ENCODE data around the gene EGFLAM.

Gene EGFLAM

GRCh38 chr5:38258319-38259061 is at the start of gene EGFLAM:
TSS of gene EGFLAM (plus strand) at chr5:38258559. CDS start at chr5:38258755, 196 bp downstream.
- DNase-seq (ENCODE audit: low spot score) = no peak

GRCh38 chr5:38208782-38209378 is 49.5 kb upstream of the EGFLAM start:
- peak; percentile 25 for DNase-seq (ENCODE audit: low spot score)

DNA sequence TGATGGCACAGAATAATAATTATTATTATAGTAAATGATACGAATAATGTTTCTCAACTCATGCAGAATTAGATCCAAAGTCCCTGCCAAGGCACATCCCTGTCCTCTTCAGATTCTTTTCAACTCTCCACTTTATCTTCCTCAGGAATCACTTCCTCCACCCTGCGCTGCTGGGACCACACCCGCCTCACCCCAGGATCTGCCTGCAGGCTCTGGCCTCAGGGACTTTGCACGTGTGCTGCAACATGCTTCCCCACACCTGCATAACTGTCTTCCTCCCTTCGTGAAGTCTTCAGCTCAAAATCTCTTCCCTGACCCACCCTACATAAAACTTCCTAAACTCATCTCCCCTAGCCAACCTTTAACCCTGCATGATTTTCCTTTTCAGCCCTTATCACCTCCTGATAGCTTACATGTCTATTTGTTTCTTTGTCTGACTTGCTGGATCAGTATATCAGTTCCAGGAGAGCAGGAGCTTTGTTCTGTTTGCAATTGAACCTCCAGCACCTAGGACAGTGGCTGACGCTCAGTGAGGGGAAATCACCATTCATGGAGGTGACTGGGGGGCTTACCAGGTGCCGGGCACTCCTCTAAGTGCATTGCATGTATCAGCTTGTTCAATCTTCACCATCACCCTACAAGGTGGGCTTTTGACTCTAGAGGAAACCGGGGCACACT is 47.5 kb upstream of the EGFLAM start:
- no peak for DNase-seq (ENCODE audit: low spot score)

DNA sequence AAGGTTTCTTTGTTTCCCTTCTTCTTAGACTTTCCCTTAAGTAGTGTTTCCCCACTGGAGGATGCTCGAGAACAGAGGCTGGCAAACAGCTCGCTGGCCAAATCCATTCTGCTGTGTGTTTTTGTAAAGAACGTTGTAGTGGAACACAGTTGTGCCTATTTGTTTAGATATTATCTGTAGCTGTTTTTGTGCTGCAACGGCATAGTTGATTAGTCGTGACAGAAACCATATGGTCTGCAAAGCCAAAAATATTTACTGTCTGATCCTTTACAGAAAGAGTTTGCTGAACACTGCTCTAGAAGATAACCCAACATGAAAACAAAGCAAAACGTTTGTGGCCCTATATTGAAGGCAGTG is 47.0 kb upstream of the EGFLAM start:
- no peak for DNase-seq (ENCODE audit: low spot score)

DNA sequence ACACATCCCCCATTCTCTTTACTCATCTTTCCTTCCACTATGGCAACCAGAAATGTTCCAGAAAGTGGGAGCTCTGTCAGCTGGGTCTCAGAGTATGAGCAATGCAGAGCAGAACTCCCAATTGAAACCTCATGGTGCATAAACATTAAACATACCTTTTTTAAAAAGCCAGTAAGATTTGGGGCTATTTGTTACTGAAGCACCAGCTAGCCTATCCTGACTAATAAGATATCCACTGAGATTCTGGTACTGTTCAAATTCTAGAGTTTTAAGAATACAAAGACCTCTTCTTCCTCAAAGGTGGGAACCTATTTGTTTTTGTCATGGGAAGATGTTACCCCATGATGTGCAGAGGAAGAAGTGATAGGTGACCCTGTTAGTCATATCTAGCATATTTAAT is 46.1 kb upstream of the EGFLAM start:
- DNase-seq (ENCODE audit: low spot score) = no peak

DNA sequence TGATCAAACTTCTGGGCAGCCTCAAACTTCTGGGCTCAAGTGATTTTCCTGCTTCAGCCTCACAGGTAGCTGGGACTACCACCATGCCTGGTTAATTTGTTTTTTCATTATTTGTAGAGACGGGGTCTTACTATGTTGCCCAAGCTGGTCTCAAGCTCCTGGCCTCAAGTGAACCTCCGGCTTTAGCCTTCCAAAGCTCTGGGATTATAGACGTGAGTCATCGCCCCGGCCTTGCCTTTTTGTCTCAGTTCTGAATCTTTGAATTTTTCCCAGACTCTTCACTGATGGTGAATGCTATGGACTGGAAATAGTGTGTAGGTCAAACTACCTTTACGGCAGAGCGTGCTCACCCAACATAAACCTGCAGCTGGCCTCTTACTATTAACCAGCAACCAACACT is 32.3 kb upstream of the EGFLAM start:
- no peak for DNase-seq (ENCODE audit: low spot score)

DNA sequence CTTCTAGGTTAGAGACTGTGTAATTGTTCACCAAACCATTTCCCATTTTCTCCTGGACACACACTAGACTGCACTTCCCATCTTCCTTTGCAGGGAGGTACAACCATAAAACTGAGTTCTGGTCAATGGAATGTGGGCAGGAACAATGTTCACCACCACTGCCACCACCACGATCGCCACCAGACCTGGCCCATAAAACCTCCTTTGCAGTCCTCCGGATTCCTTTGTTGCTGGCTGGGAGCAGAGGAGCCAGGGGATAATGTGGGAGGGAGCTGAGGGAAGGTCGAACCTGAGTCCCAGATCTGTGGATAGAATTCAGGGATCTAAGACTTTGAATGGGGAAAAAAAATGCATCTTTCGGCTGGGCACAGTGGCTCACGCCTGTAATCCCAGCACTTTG is 29.4 kb upstream of the EGFLAM start:
- DNase-seq (ENCODE audit: low spot score) = no peak

GRCh38 chr5:38234737-38235136 is 23.6 kb upstream of the EGFLAM start:
- DNase-seq (ENCODE audit: low spot score) = no peak

DNA sequence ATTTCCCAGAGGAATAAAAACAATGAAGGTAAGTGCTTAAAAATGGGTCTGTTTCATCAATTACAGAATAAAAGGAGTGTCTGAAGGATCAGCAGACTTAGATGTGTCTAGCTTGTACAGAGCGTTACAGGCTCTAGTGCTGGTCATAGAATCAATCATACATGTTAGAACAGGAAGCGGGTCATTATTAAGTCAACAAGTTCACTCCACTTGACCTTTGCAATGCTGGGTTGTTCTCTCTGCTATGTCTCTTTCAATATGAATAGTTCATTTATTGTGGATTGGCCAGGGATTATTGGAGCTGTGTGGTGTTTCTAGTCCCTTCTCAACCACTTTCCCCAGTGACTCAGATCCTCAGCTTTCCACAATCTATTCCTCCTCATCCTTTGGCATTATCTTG is 20.7 kb upstream of the EGFLAM start:
- no peak for DNase-seq (ENCODE audit: low spot score)

DNA sequence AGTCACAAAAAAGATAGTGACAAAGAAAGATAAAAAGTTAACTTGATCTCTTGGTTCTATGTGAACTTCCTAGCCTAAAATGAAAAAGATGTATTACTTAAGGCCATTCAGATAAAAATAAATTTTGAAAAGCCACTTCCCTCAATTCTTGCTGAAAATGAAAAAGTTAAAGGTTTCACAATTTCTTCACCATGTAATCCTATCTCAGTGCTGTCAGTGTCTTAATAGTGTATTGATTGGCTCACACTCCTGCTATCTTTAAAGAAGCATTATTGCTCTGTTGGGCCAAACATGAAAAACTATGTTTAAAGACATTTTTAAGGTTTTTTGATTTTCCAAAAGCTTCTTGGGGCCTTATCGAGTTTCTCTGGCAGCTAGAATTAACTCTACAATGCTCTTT is 18.1 kb upstream of the EGFLAM start:
- no peak for DNase-seq (ENCODE audit: low spot score)

- no peak for DNase-seq (ENCODE audit: low spot score)
These were observed 16.7 kb upstream of the EGFLAM start for GRCh38 chr5:38241655-38242054.

DNA sequence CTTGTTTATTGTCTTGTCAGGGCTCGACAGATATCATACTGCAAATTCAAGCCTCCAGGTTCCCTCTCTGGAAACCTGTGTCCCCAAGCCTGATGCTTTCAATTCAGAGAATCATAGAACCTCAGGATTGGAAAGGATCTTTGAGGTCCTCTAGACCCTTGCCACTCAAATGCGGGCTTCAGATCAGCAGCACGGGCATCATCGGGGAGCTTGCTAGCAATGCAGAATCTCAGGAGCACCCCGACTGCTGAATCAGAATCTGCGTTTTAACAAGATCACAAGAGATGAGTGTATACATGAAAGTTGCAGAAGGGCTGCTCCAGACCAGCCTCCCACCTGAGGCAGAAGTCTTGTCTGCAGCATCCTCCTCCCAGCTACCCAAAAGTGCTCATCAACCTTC is 13.1 kb upstream of the EGFLAM start:
- DNase-seq (ENCODE audit: low spot score) = no peak

DNA sequence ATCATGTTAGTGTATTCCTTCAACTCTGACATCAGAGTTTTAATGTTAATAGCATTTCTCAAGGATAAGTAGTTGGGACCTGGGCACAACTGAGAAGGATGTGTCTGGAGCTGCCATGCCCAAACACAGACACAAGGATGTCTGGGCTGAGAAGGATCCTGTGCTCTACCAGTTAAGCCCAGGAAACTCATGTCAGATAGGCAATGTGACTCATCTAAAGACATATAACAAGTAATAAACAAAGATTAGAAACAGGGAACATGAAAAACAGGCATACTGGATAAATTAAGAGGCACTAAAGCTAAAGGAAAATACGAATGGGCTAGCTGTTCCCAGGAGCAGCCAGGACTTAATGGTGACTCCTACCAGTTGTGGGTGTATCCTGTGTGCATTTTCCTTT is 9.1 kb upstream of the EGFLAM start:
- DNase-seq (ENCODE audit: low spot score) = no peak

DNA sequence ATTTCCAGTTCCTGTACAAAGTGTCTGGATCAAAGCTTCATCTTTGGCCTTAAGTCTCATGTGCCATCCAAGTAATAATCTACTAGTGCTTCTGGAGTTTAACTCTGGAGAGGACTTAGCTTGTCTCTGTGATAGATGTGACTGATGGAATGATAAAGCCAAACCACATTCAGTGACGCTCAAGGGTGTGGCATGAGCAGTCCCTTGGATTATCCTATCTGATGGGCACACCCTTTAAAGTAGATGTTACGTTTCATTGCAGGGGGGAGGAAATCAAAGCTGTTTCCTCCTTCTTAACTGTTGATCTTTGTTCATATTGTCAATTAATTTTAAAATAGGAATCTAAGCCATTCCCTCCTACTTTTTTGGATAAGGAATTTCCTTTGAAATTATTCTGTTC is 8.5 kb upstream of the EGFLAM start:
- DNase-seq (ENCODE audit: low spot score) = no peak

GRCh38 chr5:38250763-38251448 is 7.5 kb upstream of the EGFLAM start:
- DNase-seq (ENCODE audit: low spot score) = no peak

DNA sequence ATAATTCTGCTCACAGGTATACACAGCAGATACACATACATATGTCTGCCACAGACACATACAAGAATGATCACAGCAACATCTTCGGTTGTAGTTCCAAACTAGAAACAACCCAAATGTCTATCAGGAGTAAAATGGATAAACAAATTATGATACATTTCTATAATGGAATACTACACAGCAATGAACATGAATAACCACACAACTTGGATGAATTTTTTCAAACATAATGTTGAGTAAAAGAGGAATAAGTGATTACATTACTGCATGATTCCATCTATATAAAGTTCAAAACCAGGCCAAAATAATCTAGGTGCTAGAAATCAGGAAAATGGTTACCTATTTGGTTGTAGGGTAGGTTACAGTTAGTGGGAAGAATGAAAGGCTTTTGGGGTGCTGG is 4.6 kb upstream of the EGFLAM start:
- DNase-seq (ENCODE audit: low spot score) = no peak

GRCh38 chr5:38257308-38258041 is 884 bp upstream of the EGFLAM start:
- DNase-seq (ENCODE audit: low spot score) = no peak

DNA sequence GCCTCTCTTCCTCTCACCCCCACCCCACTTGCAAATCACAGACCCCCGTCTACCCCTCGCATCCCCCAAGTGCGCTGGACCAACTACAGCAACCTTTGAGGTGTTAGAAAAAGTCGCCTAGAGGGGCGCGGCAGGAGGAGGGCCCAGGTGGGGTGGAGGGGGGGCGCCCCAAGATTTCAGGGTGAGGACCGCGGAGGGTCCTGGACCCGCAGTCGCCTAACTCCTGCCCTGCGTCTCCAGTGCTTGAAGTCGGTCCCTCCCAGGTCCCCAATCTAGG is 379 bp upstream of the EGFLAM start:
- no peak for DNase-seq (ENCODE audit: low spot score)

GRCh38 chr5:38259062-38259808 is 876 bp downstream of the EGFLAM start:
- no peak for DNase-seq (ENCODE audit: low spot score)

DNA sequence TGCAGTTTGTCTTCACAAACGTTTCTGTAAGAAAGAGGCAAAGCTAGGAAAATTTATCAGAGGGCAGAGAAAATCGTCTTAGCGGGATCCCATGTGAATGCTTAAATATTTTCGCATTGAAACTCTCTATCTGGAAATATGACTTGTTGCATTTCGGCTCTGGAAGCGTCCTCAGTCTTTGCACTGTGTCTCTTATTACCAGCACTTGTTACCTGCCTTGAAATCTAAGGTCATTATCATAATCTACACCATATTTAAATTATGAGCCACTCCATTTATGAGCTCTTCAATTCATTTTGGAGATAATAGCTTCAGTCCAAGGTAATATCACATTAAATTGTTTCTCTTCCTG is 1.4 kb downstream of the EGFLAM start:
- DNase-seq (ENCODE audit: low spot score) = no peak

DNA sequence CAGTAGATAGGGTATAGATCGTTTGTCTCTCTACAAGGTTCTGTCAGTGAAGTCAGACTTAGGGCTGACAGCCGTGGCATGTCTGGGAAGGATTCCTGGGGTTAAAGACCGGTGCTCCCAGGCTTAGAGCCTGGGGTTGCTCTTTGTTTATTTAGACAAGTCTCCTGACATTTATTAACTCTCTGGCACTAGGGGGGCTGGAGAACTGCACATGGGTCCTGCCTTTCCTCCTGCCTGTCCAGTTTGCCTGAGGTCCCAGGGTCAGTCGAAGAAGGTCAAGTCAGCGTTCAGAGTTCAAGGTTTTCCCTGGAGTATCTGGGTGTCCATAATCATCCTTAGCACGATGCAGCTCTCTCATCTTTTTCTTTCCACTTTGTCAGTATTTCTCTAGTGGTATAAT is 5.6 kb downstream of the EGFLAM start:
- no peak for DNase-seq (ENCODE audit: low spot score)

All from LoVo (cell line).